Fibroblast of skin of left biceps (primary cell): Measurements from ENCODE around the gene CLASP1.
"Not testable (repeated sequence)": the region's sequence is repeated elsewhere in the genome, so short reads cannot be mapped to it uniquely, and the experiment has no call there.

Experiments used
- DNase-seq, 2 experiments: peaks; one replicate each; pipeline ENCODE4 v3.0.0-alpha.2; 2013; ENCODE audit warnings: low read depth in 2 of 2

CLASP1 gene

DNA sequence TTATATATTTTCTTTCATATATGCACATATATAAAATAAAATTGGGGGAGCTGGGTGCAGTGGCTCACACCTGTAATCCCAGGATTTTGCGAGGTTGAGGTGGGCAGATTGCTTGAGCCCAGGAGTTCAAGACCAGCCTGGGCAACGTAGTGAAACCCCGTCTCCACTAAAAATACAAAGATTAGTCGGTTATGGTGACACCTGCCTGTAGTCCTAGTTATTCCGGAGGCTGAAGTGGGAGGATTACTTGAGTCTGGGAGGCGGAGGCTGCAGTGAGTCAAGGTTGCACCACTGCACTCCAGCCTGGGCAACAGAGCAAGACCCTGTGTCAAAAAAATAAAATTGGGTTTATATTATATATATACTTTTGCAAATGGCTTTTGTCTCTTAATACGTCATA lies 324.7 kb downstream of the CLASP1 start:
- DNase-seq, result no peak

DNA sequence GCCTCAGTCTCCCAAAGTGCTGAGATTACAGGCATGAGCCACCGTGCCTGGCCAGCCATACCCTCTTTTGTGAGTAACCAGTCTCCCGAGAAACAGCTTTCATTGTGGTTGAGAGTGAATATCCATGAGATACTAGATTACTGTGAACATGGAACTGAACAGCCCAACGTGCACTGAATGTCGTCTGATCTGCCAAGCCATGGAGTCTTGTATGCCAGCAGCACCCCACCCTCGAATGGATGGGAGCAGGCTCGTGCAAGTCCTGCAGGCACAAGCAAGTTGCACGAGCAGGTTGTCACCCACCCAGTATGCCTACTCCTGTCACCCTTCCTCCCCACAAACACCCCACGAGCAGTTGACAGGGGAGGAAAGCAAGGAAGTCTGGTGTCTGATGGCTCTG lies 327.8 kb downstream of the CLASP1 start:
- no peak for DNase-seq

DNA sequence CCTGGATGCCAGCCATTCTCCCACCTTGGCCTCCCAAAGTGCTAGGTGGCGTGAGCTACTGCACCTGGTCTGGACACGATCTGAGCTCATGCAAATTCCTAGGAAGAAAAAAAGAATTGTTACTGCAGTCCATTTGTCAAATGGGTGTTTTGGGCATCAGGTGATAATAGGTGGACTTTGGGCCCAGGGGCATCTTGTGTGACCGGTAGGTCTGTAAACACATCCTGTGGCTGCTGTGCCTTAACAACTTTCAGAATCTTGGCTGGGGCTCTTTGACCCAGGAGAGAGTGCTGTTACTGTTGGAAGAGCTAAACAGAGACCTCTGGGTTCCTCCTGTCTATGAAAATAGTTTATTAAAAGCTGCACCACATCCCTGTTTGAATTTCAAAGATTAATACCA lies 329.3 kb downstream of the CLASP1 start:
- no peak for DNase-seq

DNA sequence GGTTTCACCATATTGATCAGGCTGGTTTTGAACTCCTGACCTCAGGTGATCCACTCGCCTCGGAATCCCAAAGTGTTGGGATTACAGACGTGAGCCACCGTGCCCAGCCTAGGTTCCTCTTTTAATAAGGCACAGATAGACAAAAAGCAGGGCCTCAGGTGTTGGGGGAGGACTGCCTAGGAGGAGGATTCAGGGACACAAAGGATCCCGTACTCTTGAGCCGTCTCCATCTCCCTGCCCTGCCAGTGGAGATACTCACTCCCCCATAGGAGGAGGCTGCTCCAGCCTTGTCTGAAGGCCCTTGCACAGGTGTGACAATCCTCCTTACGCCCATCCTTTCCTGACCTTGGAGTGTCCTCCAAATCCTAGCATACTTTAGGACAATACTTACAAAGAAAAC lies 332.3 kb downstream of the CLASP1 start:
- no peak for DNase-seq

DNA sequence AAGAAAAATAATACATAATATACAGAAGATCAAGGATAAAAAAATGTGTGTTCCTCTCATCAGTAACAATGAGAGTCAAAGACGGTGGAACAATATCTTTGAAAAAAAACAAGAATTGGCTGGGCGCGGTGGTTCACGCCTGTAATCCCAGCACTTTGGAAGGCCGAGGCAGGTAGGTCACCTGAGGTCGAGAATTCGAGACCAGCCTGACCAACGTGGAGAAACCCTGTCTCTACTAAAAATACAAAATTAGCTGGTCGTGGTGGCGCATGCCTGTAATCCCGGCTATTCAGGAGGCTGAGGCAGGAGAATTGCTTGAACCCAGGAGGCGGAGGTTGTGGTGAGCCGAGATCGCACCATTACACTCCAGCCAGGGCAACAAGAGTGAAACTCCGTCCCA lies 335.6 kb downstream of the CLASP1 start:
- not testable (repeated sequence) for DNase-seq

DNA sequence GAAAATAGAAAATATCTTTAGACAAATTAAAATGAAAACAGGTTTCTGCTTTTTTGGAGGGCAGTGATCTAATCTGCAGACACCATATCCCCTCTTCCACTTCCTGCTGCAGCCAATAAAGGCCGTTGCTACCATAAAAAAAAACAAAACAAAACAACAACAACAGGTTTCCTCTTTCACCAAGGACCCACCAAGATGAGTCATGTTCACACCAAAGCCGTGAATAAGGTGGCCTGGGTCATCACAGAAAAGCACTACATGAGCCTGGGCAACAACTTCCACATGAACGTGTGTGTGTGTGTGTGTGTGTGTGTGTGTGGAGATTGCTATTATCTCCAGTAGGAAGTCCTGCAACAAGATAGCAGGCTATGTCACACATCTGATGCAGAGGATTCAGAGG lies 339.5 kb downstream of the CLASP1 start:
- DNase-seq, result no peak

DNA sequence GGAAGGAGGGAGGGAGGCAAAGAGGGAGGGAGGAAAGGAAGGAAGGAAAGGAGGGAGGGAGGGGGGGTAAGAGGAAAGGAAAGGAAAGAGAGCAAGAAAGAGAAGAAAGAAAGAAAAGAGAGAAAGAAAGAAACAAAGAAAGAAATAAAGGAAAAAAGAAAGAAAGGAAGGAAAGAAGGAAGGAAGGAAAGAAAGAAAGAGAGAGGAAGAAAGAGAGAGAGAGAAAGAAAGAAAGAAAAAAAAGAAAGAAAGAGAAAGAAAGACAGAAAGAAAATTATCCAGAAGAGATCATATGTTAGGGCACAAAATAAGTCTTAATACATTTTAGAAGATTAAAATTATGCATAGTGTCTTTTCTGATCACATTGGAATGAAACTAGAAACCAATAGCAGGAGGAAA lies 339.9 kb downstream of the CLASP1 start:
- no peak for DNase-seq

DNA sequence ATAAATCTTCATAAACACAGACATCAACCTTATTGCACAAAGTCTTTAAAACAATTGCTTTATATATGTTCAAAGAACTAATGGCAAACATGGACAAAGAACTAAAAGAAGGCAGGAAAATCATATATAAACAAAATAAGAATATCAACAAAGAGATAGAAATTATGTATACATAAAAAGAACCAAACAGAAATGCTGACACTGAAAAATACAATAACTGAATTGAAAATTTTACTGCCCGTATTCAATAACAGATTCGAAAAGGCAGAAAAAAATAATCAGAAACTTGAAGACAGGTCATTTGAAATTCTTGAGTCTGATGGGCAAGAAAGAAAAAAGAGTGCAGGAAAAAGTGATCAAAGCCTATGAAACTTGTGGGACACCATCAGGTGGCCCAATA lies 342.2 kb downstream of the CLASP1 start:
- DNase-seq, result no peak

DNA sequence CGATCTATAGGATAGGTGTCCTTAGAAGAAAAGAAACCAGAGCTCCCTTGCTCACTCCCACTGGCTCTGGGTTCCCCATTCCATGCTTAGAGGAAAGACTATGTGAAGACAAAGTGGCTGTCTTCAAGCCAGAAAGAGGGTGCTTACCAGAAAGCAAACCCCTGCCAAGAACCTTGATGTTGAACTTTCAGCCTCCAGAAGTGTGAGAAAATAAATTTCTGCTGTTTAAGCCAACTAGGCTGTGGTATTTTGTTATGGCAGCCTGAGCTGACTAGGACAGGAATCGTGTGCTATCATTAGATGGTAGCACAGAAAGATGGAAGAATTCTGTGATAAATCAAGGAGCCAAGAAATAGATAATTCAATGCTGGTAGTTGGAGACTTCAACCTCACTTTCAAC lies 344.3 kb downstream of the CLASP1 start:
- no peak for DNase-seq

DNA sequence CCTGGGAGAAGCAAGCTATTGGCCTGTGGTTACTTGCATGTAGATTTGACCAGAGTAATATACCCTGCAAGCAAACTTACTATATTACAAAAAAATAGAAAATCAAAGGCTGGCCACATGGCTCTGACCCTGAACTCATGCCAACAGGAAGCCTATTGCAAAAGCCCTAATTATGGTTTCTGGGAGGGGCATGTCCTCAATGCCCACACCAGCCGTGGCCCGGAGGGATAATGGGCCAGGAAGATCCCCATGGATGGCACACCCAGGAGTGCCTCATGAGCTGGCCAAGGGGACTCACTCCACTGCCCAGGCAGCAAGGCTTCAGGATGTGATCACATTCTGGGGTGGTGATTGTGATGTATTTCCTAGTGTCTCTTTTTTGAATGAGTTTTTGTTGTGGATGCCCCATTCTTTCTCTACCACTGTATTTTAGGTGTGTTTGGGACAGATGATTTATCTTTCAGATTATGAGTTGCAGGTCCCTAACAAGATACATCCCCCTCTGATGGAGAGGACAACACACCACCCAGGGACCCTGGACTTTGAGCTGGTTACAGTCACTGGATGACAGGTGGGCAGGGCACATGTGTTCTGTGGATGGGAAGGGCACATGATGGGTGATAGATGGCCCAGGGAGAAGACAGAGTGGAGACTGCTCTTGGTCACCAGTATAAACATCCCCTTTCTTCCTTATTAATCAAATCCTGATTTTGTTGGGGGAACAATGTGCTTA lies 345.6 kb downstream of the CLASP1 start:
- no peak for DNase-seq

DNA sequence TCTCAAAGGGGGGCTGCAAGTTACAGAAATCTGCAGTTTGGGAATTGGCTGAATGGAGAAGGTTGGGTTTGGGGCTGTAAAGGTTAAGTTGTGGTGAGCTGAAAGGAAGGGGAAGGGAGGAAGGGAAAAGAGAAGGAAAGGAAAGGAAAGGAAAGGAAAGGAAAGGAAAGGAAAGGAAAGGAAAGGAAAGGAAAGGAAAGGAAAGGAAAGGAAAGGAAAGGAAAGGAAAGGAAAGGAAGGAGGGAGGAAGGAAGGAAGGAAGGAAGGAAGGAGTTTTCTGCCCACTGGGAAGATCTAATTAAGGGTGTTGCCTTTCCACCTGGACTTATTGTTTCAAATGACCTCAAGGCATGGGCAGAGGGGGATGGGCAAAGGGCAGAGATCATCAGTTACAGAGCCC lies 348.1 kb downstream of the CLASP1 start:
- DNase-seq, result not testable (repeated sequence)

DNA sequence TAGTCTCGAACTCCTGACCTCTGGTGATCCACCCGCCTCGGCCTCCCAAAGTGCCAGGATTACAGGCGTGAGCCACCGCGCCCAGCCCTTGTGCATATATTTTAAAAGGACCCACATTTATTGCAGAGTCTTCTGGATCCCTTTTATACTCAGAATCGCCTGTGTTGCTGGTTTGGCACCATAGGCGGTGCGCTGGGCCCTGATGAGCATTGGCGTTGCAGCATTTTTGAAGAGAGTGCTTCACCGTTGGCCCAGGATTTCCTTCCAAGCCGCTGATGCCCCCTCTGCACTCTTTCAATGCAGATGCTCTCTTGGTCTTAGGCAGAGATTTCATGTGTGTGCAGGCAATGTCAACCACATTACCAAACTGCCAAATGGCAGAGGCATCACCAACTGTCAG lies 350.8 kb downstream of the CLASP1 start:
- no peak for DNase-seq

DNA sequence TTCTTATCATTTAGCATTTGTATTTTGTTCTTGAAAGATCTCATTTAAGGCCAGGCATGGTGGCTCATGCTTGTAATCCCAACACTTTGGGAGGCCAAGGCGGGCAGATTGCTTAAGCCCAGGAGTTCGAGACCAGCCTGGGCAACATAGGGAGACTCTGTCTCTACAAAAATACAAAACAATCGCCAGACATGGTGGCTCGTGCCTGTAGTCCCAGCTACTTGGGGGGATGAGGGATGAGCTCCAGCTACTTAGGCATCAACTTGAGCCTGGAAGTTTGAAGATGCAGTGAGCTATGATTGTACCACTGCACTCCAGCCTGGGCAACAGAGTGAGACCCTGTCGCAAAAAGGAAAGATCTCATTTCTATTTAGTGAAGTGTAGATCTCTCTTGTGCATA lies 351.4 kb downstream of the CLASP1 start:
- not testable (repeated sequence) for DNase-seq

DNA sequence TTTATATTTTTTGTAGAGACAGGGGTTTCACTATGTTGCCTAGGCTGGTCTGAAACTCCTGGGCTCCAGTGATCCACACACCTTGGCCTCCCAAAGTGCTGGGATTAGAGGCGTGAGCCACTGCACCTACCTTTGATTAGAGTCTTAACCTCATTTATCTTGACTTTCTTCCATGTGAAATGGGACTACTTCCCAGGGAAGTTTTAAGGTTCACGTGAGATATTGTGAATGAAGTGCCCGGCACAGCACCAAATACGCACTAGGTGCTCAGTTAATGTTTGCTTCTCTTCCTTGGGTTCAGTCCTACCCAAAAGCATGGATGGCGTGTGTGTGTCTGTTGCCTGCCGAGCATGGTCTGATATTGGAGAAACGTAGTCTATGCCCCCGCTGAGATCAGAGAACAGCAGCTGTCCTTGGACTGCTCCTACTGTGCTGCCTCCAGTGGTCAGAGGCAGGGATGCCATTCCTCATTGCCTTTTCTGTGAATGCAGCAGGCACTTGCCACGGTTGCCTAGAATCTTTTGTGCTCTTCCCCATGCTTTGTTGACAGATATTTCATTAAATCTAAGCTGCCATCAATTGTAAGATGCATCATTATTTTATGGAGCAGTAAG lies 351.9 kb downstream of the CLASP1 start:
- DNase-seq, result no peak

DNA sequence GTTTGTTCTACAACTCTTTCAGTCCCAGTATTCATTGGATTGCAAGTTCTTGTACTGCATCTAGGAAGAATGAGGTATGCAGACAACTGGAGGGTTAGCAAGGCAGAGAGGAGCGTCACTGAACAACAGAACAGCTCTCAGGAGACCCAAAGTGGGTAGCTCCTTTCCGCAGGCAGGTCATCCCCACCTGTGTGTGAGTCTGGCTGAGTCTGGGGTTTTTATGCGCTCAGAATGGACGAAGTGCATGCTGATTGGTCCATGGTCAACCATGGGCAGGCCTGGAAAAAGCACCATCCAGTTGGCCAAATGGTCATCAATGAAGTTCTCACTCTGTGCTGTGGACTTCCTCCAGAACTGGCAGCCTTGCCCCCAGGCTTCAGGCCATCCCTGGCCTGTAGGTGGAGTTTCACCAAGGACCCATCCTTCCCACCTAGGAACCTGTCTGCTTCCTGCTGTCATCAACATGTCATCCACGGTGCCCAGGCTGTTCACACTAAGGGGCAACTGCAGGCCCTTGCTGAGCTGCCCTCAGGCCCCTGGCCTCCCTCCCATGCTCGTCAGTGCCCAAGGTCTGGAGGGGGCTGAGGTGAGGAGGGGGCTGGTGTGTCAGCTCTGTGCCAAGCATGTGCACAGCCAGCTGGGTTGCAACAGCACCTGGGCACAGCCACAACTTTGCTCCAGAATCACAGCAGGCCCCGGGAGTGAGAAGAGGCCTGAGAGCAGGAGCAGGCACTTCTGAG lies 353.2 kb downstream of the CLASP1 start:
- no peak for DNase-seq

DNA sequence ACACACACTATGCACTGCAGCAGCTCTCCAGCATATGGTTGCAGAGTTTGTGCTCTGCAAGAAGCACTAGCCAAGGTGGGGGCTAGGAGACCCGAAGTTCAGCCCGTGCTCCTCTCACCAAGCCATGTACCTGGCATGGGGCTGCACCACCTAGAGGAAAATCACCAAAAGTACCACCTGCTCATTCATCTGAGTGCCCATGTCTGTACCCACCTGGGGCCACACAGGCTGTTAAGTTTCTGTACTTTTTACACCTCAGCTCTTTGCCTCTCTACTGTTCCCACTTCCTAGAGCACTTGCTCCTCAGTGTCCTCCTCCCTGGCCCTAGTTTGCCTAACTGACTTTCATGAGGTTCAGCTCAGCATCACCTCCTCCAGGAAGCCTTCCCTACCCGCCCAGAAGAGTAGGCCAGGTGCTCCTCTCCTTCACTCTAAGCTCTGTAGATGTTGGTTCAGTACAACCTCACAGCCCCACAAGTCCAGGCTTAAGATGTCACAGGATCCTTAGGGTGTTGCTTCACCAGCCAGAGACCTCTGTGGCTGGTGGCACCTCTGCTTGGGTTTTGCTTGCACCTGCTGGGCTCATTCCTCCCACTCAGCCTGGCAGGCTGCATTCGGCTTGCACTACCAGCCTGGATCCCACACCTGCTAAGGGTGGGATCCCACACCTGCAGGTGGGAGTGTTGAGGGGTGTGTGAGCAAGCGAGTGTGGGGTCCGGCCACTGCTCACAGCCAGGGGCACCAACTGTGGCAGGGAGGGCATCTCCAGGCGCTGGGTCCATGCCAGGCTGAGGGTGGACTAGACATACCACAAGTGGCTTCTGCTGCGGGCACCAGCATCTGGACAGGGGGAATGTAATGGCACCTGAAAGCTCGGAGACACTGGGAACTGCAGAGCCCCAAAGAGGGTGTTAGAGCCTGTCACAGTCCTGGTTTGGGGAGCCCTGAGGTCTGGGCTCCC lies 354.1 kb downstream of the CLASP1 start:
- DNase-seq, result no peak

DNA sequence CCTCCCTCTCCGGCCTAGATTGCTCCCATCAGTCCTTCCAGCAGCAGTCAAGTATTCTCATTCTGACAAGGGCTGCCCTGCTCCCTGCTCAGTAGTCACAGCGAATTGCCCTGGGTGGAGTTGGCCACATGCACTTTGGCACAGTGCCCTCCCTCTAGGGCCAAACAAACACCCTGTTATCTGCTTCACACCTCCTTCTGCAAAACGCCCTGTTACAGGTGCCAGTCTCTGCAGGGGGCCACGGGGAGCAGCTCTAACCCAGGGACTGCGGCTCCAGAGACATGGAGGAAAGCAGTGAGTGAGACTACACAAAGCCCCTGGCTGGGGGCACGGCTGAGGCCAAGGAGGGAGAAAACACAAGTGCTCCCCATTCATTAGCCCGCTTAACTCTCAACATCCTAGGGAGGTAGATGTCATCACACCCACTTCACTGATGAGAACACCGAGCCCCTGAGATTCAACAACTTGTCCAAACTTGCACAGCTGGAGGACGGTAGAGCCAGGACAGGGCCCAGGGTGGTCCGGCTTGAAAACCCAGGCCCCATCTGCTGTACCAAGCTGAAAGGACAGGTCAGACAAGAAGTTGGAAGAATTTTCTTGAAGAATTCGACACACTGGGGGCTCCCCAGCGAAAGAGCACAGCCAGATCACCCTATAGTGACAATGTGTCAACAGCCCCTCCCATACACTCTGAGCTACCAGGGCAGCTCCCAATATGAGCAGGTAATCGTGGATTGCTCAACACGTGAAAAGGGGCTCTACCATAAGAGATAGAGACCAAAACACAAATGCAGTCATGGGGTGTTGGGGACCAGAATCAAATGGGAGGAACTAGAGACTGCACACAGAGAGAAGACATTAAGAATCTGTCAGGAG lies 355.6 kb downstream of the CLASP1 start:
- DNase-seq, result no peak

DNA sequence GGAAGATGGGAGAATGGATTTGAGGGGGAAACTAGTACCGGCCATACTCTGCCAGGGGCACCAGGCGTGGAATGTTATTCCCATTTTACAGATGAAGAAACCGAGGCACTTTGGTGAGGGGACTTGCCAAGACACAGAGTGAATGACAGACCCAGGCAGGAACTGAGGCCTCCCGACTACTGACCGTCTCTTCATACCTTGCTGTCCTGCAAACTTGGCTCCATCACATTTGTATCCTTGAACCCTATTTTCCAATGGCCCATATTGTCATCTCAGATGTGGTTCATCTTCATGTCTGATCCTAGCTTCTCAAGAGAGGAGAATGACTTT lies 358.0 kb downstream of the CLASP1 start:
- DNase-seq, result no peak

DNA sequence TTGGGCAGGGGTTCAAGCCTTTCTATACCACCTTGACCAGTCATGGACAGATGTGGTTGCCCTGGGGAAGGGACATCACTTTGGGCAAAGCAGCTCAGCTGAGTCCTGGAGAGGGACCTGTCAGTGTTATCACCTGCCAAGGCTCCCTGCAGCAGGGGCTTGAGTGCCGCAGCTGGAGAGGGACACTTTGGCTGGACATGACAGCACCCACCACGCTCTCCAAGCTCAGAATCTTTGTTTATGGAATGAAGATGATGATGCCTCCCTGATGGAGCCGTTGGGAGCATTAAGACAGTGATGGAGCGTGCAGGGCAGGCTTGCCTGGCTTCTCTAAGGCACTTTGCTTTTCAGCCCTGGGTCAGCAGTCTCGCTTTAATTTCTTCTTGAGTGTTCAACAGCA lies 360.0 kb downstream of the CLASP1 start:
- DNase-seq, result no peak

DNA sequence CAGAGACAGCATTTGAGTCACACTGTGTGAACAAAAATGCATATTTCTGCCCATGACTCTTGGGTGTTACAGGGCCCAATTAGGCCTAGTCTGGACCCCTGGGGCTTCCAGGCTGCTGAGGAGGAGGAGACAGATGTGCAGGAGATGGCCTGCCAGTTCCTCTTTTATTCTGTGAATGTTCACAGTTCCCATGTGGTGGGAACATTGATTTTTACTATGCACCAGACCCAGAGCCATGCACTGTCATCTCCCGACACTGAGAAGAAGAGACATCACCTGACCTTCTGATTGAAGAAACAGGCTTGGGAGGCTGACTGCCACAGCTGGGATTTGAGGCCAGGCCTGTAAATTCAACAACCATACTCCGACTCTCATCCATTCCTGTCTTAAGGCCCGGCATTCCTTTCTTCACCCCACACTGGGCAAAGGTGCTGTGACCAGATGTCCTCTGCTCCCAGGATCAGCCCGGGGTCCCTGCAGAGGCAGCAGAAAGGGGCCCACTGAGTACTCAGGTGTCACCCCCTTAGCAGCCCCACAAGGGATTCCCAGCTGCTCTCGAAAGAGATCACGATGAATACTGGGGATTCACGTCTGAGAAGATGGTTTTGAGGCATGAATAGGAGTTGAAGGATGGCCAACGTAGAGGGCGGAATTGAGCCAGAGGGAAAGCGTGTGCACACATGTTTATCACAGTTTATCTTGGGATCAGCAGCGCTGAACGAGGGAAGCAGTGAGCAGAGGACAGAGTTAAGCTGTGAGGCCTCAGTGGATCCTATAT lies 360.6 kb downstream of the CLASP1 start:
- DNase-seq, result no peak
